ENCODE results near the gene ELMOD3. TPM values are rescaled to one million over a fixed set of nuclear protein-coding genes. Genes with fewer than 3 reads are reported as not detected.
"Not testable (repeated sequence)": the region's sequence is repeated elsewhere in the genome, so short reads cannot be mapped to it uniquely, and the experiment has no call there.

The ELMOD3 gene
- total and polyA plus RNA-seq, 9 of the 15 experiments (the other 6 are each of a cell fraction or from before 2014, with no cell fraction given), result 2.7 to 18.7 (median 11.6) TPM

- H3K36me3 ChIP-seq (ENCODE audit: control insufficient read depth, insufficient read depth, low read length), result peaks cover 18% of the 10 kb centered on the region; the same call in 2 of the 3 replicates
- POLR2A ChIA-PET; H3K4me2 ChIP-seq (ENCODE audit: insufficient read depth, low read length); H3K9me3 ChIP-seq (replicated peaks; ENCODE audit: control insufficient read depth, insufficient read depth, low read depth, low read length); H3K4me1 ChIP-seq (replicated peaks in 1 of 2; ENCODE audit: control insufficient read depth in 2 of 2, insufficient read depth in 2 of 2, low read length in 2 of 2); DNase-seq (ENCODE audit: extremely low read depth in 1 of 4, low spot score in 3 of 4); H4K20me1 ChIP-seq (replicated peaks; ENCODE audit: control insufficient read depth, insufficient read depth, low read length); FAIRE-seq; H3K9ac ChIP-seq (ENCODE audit: insufficient read depth in 1 of 2, low read depth in 2 of 2, low read length in 2 of 2); H3K27ac ChIP-seq (ENCODE audit: extremely low read depth, low read depth, low read length); H3K27me3 ChIP-seq (ENCODE audit: control insufficient read depth in 2 of 2, insufficient read depth in 2 of 2, low read length in 2 of 2); ATAC-seq; CTCF ChIA-PET (ENCODE audit: low intra/inter-chr PET ratio); H3K9me1 ChIP-seq (ENCODE audit: control insufficient read depth, insufficient read depth, low read length); H3K4me3 ChIP-seq; H2AFZ ChIP-seq (ENCODE audit: low read depth, low read length); in situ Hi-C loops (cut with MboI); BruUV-seq (replicated peaks); H3K79me2 ChIP-seq (ENCODE audit: control insufficient read depth, insufficient read depth, low read length); intact Hi-C loops (cut with micrococcal nuclease): not testable (repeated sequence)
- 75% methylated on average over 5 of the region's 5 CpGs for WGBS (ENCODE audit: insufficient coverage, low coverage, missing lambda C conversion rate)
Observed at GRCh38 chr2:85362653-85363387, 8.3 kb downstream of the ELMOD3 start.

DNA sequence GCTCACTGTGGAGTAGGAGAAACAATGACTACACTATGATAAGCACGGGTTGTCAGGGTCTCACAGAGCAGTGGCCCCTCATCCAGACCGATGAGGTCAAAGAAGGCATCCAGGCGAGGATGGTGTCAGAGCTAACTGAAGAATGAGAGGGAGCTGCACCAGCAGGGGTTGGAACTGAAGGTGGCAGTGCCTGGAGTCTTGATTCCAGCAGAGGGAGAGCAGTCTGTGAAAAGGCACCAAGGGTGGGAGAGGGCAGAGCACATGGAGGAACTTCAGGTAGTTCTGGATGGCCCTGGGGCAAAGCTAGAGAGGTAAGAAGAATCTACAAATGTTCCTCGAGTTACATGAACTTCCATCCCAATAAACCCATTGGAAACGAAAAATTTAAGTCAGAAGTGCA is 12.6 kb downstream of the ELMOD3 start:
- H3K9me3 ChIP-seq (replicated peaks; ENCODE audit: control insufficient read depth, insufficient read depth, low read depth, low read length), result no peaks in the 10 kb centered on the region
- FAIRE-seq (no peak), ATAC-seq (peak; percentile 57; the same call in 2 of the 3 replicates), DNase-seq (ENCODE audit: extremely low read depth in 1 of 4, low spot score in 3 of 4) (no peak)
- WGBS (ENCODE audit: insufficient coverage, low coverage, missing lambda C conversion rate), result 16% methylated on average over 5 of the region's 5 CpGs
- H4K20me1 ChIP-seq (replicated peaks; ENCODE audit: control insufficient read depth, insufficient read depth, low read length), result no peaks in the 10 kb centered on the region
- in situ Hi-C loops (cut with MboI) (no loop called here), intact Hi-C loops (cut with micrococcal nuclease) (no loop called here)
- TF ChIP-seq RBM14 (IDR thresholded peaks at IDR 0.05; ENCODE audit: borderline replicate concordance, insufficient read depth, low read depth, low read length) (no peak), ZNF436 (CRISPR knock-in tag; IDR thresholded peaks at IDR 0.05) (no peak), MECOM (CRISPR knock-in tag; IDR thresholded peaks at IDR 0.05) (no peak)
- CTCF ChIA-PET (ENCODE audit: low intra/inter-chr PET ratio), result no interaction called here
- H3K27me3 ChIP-seq (ENCODE audit: control insufficient read depth in 2 of 2, insufficient read depth in 2 of 2, low read length in 2 of 2), result no peaks in the 10 kb centered on the region
- no peak overlapping the region for H3K4me2 ChIP-seq (ENCODE audit: insufficient read depth, low read length)
- H3K9me1 ChIP-seq (ENCODE audit: control insufficient read depth, insufficient read depth, low read length), result peaks cover 2% of the 10 kb centered on the region
- POLR2A ChIA-PET, result interaction anchor here (0.8 to 1.7 kb wide), 3 partner anchors 9 to 182 kb away, joined by 3 to 5 read pairs (median 4); no protein-coding TSS in a partner anchor
- peak overlapping the region in 1 of 2 experiments; percentile 56; a peak in 1 of 4 replicates for H3K9ac ChIP-seq (ENCODE audit: insufficient read depth in 1 of 2, low read depth in 2 of 2, low read length in 2 of 2)
- H2AFZ ChIP-seq (ENCODE audit: low read depth, low read length), result no peak overlapping the region
- H3K4me1 ChIP-seq (replicated peaks in 1 of 2; ENCODE audit: control insufficient read depth in 2 of 2, insufficient read depth in 2 of 2, low read length in 2 of 2), result no peaks in the 10 kb centered on the region
- H3K79me2 ChIP-seq (ENCODE audit: control insufficient read depth, insufficient read depth, low read length), result no peaks in the 10 kb centered on the region
- peaks cover 3% of the 10 kb centered on the region; the same call in 1 of the 3 replicates for H3K36me3 ChIP-seq (ENCODE audit: control insufficient read depth, insufficient read depth, low read length)
- H3K4me3 ChIP-seq, result no peak overlapping the region
- no peak overlapping the region for H3K27ac ChIP-seq (ENCODE audit: extremely low read depth, low read depth, low read length)
- no TSS peak for BruUV-seq (replicated peaks)

Measured in K562 (cell line).